Endometrium (tissue), 2 donors: Measurements from ENCODE around the gene ABHD17A.

Source experiments
- FAIRE-seq: peaks from 2 replicates; lab custom pipeline; 2012; peaks lifted over from hg19 to GRCh38; lab: Jason Lieb, UNC
- donor health status: control.
- donor health status: control.

The ABHD17A gene

DNA sequence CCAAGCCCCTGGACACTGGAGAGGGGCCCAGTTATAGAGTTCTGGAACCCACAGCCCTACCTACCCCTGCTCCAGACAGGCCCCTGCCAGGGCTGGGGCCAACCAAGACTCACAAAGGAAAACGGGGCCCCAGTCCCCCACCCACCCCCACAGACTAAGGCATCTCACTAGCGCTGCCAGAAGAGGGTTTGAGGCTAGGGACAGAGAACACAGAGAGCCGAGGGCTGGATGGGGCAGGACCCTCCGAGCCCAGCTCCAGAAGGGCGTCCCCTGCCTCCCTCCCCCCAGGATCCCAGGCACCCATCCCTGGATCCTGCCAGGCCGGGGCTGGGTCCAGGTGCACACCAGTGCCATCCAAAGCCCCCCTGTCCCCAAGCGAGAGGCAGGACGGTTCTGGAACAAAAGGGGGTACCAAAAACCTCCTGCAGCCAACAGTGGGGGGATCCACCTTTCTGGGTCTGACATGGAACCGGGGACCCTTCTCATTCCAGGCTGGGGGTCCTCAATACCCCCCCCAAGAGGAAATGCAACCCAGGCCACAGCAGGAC is 32.6 kb downstream of the ABHD17A start:
- no peak for FAIRE-seq

DNA sequence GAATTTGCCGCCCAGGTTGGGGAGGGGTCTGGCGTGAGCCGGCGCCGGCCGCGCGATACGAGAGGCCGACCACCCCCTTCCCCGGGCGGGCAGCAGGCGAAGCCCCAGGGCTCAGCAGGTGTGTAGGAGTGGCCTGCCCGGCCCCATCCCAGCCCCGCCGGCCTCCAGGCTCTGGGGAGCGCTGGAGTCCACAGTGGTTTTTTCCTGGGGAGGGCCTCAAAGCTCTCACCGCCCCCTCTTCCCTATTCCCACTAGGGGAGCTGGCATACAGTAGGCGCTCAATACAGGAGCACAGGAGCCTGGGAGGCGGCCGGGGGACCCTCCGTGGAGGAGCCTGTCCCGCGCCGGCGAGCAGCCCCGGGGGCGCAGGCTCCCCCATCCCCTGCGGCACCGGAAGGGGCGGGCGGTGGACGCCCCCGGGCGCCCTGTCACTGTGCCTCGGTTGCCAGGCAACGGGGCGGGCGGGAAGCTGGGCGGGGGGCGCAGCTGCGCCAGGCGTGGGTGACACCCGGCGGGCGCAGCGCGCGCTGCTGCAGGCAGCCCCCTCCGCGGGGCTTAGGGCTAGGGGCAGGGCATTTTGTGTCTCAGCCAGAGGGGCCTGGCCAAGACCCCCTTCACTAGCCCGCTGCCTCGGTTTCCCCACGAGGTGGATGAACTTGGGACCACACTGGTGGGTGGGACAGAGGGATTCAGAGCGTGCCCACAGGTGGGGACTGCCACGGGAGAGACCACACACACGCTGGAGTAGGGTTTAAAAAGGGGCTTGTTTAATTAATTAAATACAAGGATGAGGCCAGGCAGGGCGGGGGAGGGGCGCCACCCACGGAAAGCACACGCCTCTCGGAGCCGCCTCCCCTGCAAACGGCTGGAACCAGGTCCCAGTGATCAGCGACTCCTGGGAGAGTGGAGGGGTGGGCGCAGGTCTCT is 33.4 kb downstream of the ABHD17A start:
- no peak for FAIRE-seq

DNA sequence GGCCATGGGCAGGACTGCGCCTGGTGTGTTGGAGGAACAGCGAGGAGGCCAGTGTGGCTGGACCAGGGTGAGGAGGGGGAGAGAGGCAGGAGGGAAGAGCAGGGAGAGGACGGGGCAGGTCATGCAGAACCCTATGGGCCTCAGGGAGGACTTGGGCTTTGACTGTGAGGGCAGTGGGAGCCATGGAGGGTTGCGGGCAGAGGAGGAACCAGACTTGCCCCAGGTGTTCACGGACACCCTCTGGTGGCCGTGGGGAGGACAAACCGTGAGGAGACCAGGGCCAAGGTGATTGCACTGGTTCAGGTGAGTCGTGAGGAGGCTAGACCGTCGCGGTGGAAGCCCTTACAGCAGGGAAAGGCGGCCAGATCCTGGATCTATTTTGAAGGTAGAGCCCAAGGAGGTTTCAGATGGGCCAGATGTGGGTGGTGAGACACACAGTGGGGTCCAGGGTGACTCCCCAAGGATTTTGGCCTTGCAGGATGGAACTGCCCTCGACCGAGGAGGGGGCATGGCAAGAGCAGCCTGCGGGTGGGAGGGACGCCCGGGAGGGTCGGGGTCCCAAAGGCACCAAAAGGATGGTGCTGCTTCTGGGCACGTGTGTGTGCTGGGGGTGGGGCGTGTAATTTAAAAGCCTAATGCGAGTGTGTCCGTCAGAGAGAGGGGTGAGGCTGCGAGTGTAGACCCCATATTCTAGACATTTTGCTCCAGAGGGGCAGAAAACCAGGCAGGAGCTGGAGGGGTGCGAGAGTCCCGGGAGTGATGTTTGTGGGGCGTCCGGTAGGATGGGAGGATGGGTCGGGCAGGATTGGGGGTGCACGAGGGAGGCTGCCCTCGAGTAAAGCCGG is 34.3 kb downstream of the ABHD17A start:
- FAIRE-seq, result no peak

DNA sequence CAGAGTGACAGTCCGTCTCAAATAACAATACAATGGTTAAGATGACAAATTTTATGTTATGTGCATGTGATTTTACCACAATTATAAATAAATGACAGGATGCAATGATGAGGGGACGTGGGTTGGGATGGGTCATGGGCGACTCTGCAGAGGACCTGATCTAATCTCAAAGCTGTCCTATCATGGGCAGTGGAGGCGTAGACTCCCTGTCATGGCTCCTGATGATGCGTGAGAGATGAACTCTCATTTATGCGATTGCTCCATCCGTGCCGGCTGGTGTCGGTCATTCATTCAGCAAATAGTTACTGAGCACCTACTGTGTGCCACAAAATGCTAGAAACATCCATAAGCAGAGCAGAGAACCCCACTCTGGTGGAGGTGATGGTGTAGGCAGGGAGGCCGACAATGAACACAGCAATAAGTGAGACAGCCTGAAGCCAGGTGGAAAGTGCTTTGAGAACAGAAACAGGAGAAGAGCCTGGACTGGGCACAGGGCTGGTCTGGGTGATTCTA is 35.4 kb downstream of the ABHD17A start:
- no peak for FAIRE-seq

DNA sequence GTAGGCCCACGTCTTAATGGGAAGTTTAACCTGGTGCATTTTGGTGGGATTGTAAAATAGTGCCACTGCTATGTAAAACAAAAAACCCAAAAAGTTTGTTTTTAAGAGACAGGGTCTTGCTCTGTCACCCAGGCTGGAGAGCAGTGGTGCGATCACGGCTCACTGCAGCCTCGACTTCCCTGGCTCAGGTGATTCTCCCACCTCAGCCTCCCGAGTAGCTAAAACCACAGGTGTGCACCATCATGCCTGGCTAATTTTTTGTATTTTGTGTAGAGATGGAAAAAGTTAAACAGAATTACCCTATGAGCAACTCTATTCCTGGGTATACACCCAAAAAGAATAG is 36.2 kb downstream of the ABHD17A start:
- FAIRE-seq, result no peak

DNA sequence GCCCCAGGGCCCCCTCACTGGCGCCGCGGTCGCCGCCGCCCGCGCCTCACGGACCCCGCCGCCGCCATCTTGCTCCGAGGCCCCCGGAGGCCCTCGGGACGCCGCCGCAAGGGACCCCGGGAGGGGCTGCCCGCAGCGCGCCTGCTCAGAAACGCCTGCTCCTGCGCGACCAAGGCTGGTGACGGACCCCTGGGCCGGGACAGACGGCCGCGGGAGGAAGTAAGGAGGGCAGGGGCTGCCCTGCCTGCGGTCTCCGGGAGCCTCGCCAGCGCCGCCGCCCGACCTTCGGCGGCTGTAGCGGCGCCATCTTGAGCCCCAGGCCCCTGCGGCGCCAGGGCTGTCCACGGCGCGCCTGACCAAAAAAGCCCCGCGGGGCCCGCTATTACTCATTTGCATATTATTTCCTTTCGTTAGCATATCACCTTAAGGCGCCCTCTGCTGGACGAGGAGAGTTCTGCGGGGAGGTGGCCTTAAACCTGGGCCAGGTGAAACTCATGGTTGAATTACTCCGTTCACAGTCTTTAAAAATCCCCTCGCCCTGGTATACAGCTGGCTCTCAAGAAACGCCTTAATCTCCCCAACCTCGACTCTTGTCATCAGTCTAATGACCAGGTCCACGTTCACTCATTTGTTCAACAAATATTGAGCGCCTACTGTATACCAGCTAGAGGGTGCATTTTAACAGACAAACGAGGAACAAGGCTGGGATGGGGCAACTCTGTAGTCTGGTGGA is 36.7 kb downstream of the ABHD17A start, which contains the start of gene REXO1:
Gene REXO1, minus strand, starts transcription at position 85 of the 733 bp plus-strand sequence. CDS start 125 bp downstream, outside the sequence.
- no peak for FAIRE-seq

DNA sequence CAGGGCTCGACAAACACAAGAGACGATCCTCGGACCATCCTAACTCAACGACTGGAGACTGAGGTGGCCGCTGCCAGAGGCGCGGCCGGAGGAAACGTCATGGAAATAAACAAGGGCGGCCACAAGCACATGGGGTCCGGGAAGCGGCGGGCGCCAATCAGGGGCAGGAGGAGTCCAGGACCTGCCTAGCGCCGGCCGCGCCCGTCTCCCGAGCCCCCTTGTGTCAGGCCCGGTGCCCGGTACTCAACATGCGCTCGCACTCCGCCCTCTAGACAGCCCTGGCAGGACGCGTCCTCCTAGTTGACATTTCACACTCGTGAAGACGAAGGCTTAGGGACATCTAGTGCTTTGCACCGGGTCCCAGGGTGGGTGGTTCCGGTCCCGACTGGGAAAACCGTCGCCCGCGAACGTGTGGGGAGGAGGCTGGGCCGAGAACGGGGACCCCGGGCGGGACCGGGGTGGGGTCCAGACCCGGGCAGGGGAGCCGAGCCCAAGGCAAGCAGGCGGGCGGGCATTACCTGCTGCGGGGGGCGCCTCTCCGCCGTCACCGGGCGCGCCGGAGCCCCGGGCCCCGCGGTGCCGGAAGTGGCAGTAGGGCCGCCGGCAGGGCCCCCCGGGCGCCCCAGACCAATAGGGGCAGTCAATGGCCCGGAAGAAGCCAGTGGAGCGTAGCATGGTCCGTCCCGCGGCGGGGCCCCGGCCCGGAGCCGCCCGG is 37.5 kb downstream of the ABHD17A start:
- FAIRE-seq, result no peak

DNA sequence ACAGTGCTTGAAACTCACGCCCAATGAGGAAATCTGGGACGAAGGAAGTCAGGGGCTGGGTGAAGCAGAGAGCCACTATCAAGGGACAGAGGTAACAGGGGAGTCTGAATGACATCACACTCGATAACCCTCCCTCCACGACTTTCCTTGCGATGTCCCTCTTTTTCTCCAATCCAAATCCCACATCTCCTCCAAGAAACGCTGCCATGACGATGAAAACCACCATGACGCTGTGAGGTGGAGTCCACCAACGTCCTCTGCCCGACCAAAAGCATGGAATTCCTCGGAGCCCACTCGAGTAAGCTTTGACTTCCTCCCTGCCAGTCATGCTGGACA is 38.0 kb downstream of the ABHD17A start:
- FAIRE-seq, result no peak

DNA sequence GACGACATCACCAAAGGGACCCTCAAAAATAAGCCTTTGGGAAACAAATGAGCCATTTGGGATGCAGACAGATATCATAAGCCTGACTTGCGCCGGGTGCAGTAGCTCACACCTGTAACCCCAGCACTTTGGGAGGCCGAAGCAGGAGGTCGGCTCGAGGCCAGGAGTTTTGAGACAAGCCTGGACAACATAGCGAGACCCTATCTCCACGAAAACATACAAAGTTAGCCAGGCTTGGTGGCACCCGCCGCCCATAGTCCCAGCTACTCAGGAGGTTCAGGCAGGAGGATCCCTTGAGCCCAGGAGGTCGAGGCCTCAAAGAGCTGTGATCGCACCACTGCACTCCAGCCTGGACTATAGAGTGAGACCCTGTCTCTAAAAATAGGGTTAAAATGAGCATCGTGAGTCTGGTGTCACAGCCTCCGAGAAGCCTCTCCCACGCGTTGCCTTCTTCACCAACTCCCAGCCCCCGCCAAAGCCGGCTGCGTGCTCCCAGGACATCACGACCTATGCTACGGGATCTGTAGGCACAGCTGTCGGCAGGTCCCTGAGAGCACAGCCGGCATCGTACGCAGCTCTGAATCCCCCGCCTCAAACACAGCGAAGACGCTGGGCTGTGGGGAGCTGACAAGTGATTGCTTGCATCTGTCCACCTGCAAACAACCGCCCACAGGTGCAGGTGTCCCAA is 38.6 kb downstream of the ABHD17A start:
- FAIRE-seq, result no peak

DNA sequence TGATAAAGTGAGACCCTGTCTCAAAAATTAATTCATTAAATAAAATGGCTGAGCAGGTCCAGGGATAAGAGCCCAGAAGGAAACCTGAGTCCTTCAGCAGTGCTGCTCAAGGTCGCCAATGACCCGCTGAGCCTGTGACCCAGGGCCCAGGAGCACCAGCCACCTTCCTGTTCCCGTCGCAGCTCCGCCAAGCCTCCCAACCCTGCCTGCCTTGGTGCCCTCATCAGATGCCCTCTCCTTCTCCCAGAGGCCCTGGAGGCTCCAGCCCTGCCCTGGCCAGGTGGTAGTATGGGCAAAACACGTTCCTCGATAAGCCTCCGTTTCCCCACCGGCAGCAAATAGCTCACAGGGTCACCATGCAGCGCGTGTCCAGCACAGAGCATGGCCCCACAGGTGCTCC is 39.7 kb downstream of the ABHD17A start:
- FAIRE-seq, result no peak

DNA sequence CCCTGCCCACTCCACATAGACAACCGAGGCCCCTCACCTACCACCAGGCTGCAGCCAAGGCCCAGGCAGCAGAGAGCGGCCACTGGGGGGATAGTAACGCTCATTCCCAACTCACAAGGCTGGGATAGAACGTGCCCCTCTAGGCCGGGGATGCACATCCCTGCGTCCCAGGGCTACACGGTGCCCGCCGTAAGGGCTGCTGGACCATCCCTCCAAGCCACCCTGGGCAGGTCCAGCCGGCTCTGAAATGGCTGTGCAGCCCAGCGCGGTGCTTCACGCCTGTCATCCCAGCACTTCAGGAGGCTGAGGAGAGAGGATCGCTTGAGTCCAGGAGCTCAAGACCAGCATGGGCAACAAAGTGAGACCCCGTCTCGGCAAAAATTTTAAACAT is 40.2 kb downstream of the ABHD17A start:
- no peak for FAIRE-seq

DNA sequence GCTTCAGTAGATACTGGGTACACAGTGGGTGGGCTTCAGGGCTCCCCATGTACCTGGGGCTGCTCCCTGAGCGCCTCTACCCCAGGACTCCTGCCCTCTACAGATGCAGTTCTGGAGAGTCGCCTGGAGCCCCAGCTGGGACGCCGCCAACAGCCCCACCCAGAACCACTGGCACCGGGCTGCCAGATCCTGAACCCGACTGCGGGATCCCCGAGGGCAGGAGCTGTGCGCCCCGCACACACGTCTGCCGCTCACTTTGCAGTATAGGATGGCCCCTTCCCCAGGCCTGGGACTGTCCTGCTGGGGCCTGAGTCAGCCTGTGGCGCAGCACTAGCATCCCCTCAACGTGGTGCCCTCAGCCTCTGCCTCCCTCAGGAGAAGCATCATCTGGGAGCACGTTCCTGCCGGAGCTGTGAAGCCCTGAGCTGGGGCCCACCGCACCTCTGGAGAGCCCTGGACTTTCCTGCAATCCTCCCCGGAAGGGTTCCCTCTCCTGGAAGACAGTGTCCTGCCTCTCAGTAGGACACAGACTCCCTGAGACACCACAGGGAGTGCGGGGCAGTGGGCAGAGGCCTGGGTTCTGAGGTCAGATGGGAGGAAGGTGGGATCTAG is 40.7 kb downstream of the ABHD17A start:
- FAIRE-seq, result no peak

DNA sequence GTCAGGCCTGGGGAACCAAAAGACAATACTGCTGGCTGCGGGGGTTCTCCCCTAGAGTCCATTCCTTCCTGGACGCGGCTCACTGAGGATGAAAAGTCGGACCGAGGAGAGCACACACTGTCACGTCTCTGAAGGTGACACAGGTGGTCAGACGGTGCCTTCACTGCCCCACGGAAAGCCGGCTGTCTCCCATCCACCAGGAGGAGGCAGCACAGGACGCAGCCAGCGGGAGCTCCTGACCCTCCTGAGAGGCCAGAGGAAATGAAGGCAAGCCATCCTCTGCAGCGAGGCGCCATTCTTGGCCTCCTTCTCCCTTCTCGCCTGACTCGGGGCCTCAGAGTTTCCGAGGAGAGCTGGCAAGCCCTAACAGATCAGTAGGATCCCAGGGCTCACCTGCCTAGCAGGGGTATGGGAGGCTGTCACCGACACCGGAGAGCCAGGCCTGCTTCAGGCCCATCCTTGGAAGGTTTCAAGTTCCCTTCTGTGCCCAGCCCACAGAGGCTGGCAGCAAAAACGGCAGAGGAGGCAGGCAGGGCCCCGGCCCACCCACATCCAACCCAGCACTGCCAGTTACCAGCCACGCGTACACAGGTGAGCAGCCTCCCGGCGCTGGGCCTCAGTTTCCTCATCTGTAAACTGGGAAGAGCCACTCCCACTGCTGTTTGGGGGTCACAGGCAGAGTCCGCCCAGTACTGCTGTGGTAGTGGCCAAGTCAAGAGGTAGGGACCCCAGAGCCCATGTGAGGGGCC is 41.5 kb downstream of the ABHD17A start:
- no peak for FAIRE-seq

DNA sequence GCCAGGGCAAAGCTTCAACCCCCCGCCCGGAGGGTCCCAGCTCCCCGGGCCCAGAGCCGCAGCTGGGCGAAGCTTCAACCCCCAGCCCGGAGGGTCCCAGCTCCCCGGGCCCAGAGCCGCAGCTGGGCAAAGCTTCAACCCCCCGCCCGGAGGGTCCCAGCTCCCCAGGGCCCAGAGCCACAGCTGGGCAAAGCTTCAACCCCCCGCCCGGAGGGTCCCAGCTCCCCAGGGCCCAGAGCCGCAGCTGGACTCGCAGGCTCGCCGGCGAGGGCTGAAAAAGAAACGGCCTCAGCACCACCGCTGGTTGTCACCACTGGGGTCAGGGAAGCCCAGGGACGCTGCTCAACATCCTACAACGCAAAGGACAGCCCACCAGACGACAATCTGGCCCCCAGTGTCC is 42.2 kb downstream of the ABHD17A start:
- no peak for FAIRE-seq

DNA sequence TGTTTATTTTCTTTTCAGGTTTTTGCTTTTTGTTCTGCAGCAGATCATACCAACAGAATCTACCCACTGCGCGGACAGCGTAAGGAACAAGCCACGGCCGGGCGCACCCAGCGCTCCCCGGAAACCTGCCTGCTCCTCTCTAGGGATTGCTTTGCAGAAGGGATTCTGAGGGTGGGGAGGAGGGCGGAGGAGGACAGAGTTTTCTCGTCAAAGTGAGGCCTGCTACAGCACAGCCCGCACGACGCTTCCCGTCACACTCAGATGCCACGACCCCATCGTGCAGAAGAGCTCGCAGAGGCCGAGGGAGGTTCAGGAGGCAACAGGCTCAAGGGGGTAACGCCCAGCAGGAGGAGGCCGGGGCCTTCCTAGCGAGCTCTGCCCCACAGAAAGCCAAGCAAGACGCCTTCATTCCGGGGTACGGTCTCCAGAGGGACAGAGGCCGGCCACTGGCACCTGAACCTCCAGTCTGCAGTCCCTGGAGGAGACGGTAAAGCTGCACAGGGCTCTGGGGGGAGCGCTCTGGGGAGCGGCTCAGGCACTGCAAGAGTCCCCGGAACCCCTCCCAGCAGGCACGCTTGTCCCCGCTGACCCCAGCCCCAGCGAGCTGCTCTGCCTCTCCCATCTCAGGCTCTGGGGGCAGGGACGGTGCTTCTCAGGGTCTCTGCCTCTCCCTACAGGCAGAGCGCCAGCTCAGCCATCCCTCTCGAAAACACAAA is 43.9 kb downstream of the ABHD17A start:
- no peak for FAIRE-seq

DNA sequence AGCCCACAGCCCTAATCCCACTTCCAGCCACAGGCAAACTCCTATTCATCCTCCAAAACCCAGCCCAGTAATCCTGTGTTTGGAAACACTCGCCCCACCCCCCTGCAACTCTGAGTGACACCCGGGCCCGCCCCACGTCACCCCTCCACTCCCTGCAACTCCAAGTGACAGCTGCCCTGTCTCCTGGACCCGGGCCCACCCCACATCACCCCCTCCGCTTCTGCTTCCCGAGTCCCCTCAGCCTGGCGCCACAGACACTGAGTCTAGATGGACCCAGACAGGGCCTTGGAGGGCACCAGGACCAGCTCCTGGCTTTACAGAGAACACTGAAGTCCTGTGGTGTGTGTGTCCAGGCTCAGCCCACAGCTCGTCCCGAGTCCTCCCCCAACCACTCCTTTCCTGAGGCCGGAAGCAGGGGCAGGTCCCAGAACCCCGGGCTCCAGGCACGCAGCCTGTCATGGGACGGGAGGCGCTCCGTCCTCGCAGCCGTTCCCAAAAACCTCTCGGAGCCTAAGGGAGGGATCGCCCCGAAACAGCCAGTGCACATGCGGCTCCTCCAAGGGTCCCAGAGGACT is 44.7 kb downstream of the ABHD17A start:
- no peak for FAIRE-seq

DNA sequence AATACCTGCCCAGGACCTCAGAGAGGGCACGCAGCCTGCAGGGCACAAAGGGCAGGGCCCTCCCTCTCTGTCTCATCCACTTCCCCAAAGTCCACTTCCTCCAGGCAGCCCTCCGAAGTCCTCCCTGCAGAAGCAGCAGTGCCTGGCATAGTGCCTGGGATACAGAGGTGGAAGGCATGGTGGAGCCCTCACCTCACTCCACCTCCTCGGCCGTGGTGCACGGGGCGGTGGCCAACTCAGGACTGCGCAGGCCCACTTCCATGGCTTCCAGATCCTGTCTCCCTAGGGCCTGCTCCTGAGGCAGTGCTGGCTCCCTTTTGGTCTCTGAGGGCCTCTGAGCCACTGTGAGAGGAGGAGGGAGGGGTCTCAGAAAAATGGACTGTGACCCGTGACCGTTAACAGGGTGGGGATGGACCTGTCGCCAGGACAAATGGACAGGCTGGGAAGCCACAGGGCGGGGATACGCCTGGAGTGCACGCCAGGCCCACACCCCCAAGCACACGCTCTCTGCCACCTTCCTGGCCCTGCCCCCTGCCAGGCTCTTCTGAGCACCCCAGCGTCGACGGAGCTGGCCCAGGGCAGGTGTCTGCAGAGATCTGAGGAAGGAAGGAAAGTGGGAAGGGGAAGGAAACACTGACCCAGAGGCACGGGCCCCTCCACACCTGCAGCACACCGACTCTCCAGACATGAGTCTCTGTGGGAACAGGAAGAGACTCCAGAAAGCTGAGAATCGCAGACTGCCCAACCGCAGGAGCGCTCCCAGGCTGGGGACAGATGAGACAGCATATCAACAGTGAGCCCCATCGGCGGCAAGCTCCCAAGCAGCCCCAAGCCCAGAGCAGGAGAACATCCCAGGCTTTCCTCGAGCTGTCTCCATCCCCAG is 45.4 kb downstream of the ABHD17A start:
- FAIRE-seq, result no peak
